OCI-LY1 (cell line): ENCODE data around the gene NEK6.

ENCODE experiments used
- H2AFZ ChIP-seq: fragments of 200-600 bp; sonication (generic), shearing (Covaris generic); 2 replicates; pipeline ENCODE4 v1.6.0; 2014; ENCODE audit warnings: antibody characterized with exemption, mild to moderate bottlenecking, low read length
- H3F3A ChIP-seq: fragments of 200-600 bp; sonication (generic), shearing (Covaris generic); 2 replicates; pipeline ENCODE4 v1.6.0; 2014; ENCODE audit warnings: mild to moderate bottlenecking, antibody characterized with exemption, low read length, moderate library complexity; ENCODE audit not compliant: insufficient read depth
- H3K27ac ChIP-seq: fragments of 200-600 bp; sonication (generic); 2 replicates; pipeline ENCODE4 v1.5.1; 2014; ENCODE audit warnings: low read length, mixed run types, mild to moderate bottlenecking, low read depth; ENCODE audit not compliant: poor library complexity, severe bottlenecking
- H3K27me3 ChIP-seq: fragments of 200-600 bp; sonication (generic); 2 replicates; pipeline ENCODE4 v1.6.0; 2014; ENCODE audit warnings: antibody characterized with exemption, mild to moderate bottlenecking, low read length, moderate library complexity; ENCODE audit not compliant: insufficient read depth
- H3K36me3 ChIP-seq: fragments of 200-600 bp; sonication (generic); 2 replicates; pipeline ENCODE4 v1.6.1; 2014; ENCODE audit warnings: mild to moderate bottlenecking, antibody characterized with exemption, low read length, moderate library complexity, mixed read lengths; ENCODE audit not compliant: insufficient read depth
- H3K4me1 ChIP-seq: fragments of 200-600 bp; sonication (generic); 2 replicates; pipeline ENCODE4 v1.5.1; 2014; ENCODE audit warnings: mild to moderate bottlenecking, low read length, moderate library complexity; ENCODE audit not compliant: insufficient read depth, severe bottlenecking
- H3K4me2 ChIP-seq: fragments of 200-600 bp; sonication (generic), shearing (Covaris generic); 2 replicates; pipeline ENCODE4 v1.6.1; 2014; ENCODE audit warnings: low read length
- H3K4me3 ChIP-seq: fragments of 200-600 bp; sonication (generic); 2 replicates; pipeline ENCODE4 v1.5.1; 2014; ENCODE audit warnings: low read length, low read depth, mild to moderate bottlenecking, mixed read lengths; ENCODE audit not compliant: poor library complexity, severe bottlenecking
- H3K79me2 ChIP-seq: fragments of 200-600 bp; shearing (Covaris generic); 2 replicates; pipeline ENCODE4 v1.6.1; 2016; ENCODE audit warnings: mixed run types, low read length, mixed read lengths; ENCODE audit not compliant: insufficient read depth
- H3K9ac ChIP-seq: fragments of 200-600 bp; sonication (generic), shearing (Covaris generic); 2 replicates; pipeline ENCODE4 v1.6.1; 2014; ENCODE audit warnings: mild to moderate bottlenecking, low read length, mixed read lengths
- H3K9me2 ChIP-seq: fragments of 200-600 bp; sonication (generic), shearing (Covaris generic); 2 replicates; pipeline ENCODE4 v1.6.1; 2014; ENCODE audit warnings: low read depth, mild to moderate bottlenecking, low read length, mixed read lengths
- H3K9me3 ChIP-seq: fragments of 200-600 bp; shearing (Covaris generic); 2 replicates; pipeline ENCODE4 v1.6.1; 2014; ENCODE audit warnings: low read length, mixed read lengths
- H4K20me1 ChIP-seq: fragments of 200-600 bp; sonication (generic), shearing (Covaris generic); 2 replicates; pipeline ENCODE4 v1.6.0; 2016; ENCODE audit warnings: mild to moderate bottlenecking, low read length; ENCODE audit not compliant: insufficient read depth
- EZH2 ChIP-seq: fragments of 200-600 bp; sonication (generic), shearing (Covaris generic); IDR thresholded peaks from 2 replicates; pipeline ENCODE4 v1.8.0; 2017; ENCODE audit warnings: borderline replicate concordance, mixed run types, mild to moderate bottlenecking, antibody characterized with exemption, low read length, moderate library complexity, mixed read lengths
- TF ChIP-seq, protein P1 (sequence below): fragments of 200-600 bp; sonication (generic), shearing (Covaris generic); IDR thresholded peaks from 2 replicates; pipeline ENCODE4 v1.5.1; 2017; ENCODE audit warnings: mild to moderate bottlenecking, antibody characterized with exemption, low read length, moderate library complexity, mixed read lengths

The NEK6 gene

GRCh38 chr9:124311283-124311682, 53.5 kb downstream of the NEK6 start:
- H3K4me1 ChIP-seq, result no peaks in the 10 kb centered on the region
- H3K27ac ChIP-seq, result no peak overlapping the region
- H4K20me1 ChIP-seq, result no peaks in the 10 kb centered on the region
- no peak overlapping the region for H3K4me3 ChIP-seq
- no peak overlapping the region for H3K9ac ChIP-seq
- H3K9me3 ChIP-seq, result no peaks in the 10 kb centered on the region
- TF ChIP-seq EZH2, result no peak
- TF ChIP-seq, protein P1, sequence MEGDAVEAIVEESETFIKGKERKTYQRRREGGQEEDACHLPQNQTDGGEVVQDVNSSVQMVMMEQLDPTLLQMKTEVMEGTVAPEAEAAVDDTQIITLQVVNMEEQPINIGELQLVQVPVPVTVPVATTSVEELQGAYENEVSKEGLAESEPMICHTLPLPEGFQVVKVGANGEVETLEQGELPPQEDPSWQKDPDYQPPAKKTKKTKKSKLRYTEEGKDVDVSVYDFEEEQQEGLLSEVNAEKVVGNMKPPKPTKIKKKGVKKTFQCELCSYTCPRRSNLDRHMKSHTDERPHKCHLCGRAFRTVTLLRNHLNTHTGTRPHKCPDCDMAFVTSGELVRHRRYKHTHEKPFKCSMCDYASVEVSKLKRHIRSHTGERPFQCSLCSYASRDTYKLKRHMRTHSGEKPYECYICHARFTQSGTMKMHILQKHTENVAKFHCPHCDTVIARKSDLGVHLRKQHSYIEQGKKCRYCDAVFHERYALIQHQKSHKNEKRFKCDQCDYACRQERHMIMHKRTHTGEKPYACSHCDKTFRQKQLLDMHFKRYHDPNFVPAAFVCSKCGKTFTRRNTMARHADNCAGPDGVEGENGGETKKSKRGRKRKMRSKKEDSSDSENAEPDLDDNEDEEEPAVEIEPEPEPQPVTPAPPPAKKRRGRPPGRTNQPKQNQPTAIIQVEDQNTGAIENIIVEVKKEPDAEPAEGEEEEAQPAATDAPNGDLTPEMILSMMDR, result no peak
- H3K79me2 ChIP-seq, result no peaks in the 10 kb centered on the region
- no peaks in the 10 kb centered on the region for H3K9me2 ChIP-seq
- H3K36me3 ChIP-seq, result no peaks in the 10 kb centered on the region
- no peaks in the 10 kb centered on the region for H3K27me3 ChIP-seq
- no peak overlapping the region for H3K4me2 ChIP-seq
- no peaks in the 10 kb centered on the region for H3F3A ChIP-seq
- no peak overlapping the region for H2AFZ ChIP-seq

- Histone ChIP-seq H3K36me3 (no peaks in the 10 kb centered on the region), H3K4me2 (no peak overlapping the region), H2AFZ (no peak overlapping the region), H3K4me1 (no peaks in the 10 kb centered on the region), H3K79me2 (no peaks in the 10 kb centered on the region), H3K4me3 (no peak overlapping the region), H3K27ac (no peak overlapping the region), H4K20me1 (no peaks in the 10 kb centered on the region), H3K9me3 (no peaks in the 10 kb centered on the region), H3K9me2 (no peaks in the 10 kb centered on the region), H3K9ac (no peak overlapping the region), H3K27me3 (no peaks in the 10 kb centered on the region), H3F3A (no peaks in the 10 kb centered on the region)
- TF ChIP-seq EZH2, result no peak
- TF ChIP-seq, protein P1, result no peak
These were observed 54.8 kb downstream of the NEK6 start for GRCh38 chr9:124312290-124313265.

GRCh38 chr9:124313940-124314339, 56.2 kb downstream of the NEK6 start:
- Histone ChIP-seq H3K9me2 (no peaks in the 10 kb centered on the region), H4K20me1 (no peaks in the 10 kb centered on the region), H3K9ac (no peak overlapping the region), H3K79me2 (no peaks in the 10 kb centered on the region), H3K27ac (no peak overlapping the region), H3K4me3 (no peak overlapping the region), H3K4me2 (no peak overlapping the region), H3K27me3 (no peaks in the 10 kb centered on the region), H3K36me3 (no peaks in the 10 kb centered on the region), H3K9me3 (no peaks in the 10 kb centered on the region), H2AFZ (no peak overlapping the region), H3F3A (no peaks in the 10 kb centered on the region), H3K4me1 (no peaks in the 10 kb centered on the region)
- no peak for TF ChIP-seq EZH2
- TF ChIP-seq, protein P1, result no peak
